ENCODE data around the gene GSG1L.
"Not testable (repeated sequence)": the region's sequence is repeated elsewhere in the genome, so short reads cannot be mapped to it uniquely, and the experiment has no call there.

The GSG1L gene

GRCh38 chr16:27751233-27751632, 312.3 kb downstream of the GSG1L start:
- ATAC-seq (ENCODE audit: low read depth) (no peak), DNase-seq (ENCODE audit: low spot score in 2 of 2) (no peak)
- Mint-ChIP-seq H3K9me3 (no peaks in the 10 kb centered on the region), H3K27ac (no peak overlapping the region), H3K27me3 (no peaks in the 10 kb centered on the region), H3K4me3 (no peak overlapping the region), H3K36me3 (peaks cover 24% of the 10 kb centered on the region), H3K4me1 (peaks cover 6% of the 10 kb centered on the region)

- Mint-ChIP-seq H3K9me3 (no peaks in the 10 kb centered on the region), H3K27ac (no peak overlapping the region), H3K27me3 (no peaks in the 10 kb centered on the region), H3K4me1 (peaks cover 6% of the 10 kb centered on the region), H3K36me3 (peaks cover 23% of the 10 kb centered on the region), H3K4me3 (no peak overlapping the region)
- no peak for DNase-seq (ENCODE audit: low spot score in 2 of 2)
- ATAC-seq (ENCODE audit: low read depth): no peak
Measured at GRCh38 chr16:27749946-27750345, 313.6 kb downstream of the GSG1L start.

- Mint-ChIP-seq H3K4me3 (no peak overlapping the region), H3K4me1 (peaks cover 6% of the 10 kb centered on the region), H3K27me3 (no peaks in the 10 kb centered on the region), H3K27ac (no peak overlapping the region), H3K36me3 (peaks cover 22% of the 10 kb centered on the region), H3K9me3 (no peaks in the 10 kb centered on the region)
- ATAC-seq (ENCODE audit: low read depth) (no peak), DNase-seq (ENCODE audit: low spot score in 2 of 2) (no peak)
Measured at GRCh38 chr16:27749547-27749875, 314.0 kb downstream of the GSG1L start.

GRCh38 chr16:27748868-27749546, 314.5 kb downstream of the GSG1L start:
- H3K4me3 Mint-ChIP-seq: no peak overlapping the region
- H3K9me3 Mint-ChIP-seq: no peaks in the 10 kb centered on the region
- H3K27me3 Mint-ChIP-seq: no peaks in the 10 kb centered on the region
- H3K4me1 Mint-ChIP-seq: peaks cover 6% of the 10 kb centered on the region
- DNase-seq (ENCODE audit: low spot score in 2 of 2): peak in 1 of 2 donors; percentile 6
- no peak overlapping the region for H3K27ac Mint-ChIP-seq
- ATAC-seq (ENCODE audit: low read depth): peak; percentile 55
- peaks cover 22% of the 10 kb centered on the region for H3K36me3 Mint-ChIP-seq

- H3K27ac Mint-ChIP-seq: no peak overlapping the region
- no peaks in the 10 kb centered on the region for H3K9me3 Mint-ChIP-seq
- ATAC-seq (ENCODE audit: low read depth) (no peak), DNase-seq (ENCODE audit: low spot score in 2 of 2) (no peak)
- H3K36me3 Mint-ChIP-seq: peaks cover 20% of the 10 kb centered on the region
- no peak overlapping the region for H3K4me3 Mint-ChIP-seq
- no peaks in the 10 kb centered on the region for H3K27me3 Mint-ChIP-seq
- H3K4me1 Mint-ChIP-seq: peaks cover 3% of the 10 kb centered on the region
Measured at GRCh38 chr16:27747946-27748345, 315.6 kb downstream of the GSG1L start.

GRCh38 chr16:27746076-27746855, 317.2 kb downstream of the GSG1L start:
- DNase-seq (ENCODE audit: low spot score in 2 of 2): no peak
- Mint-ChIP-seq H3K4me3 (no peak overlapping the region), H3K4me1 (peaks cover 3% of the 10 kb centered on the region), H3K27me3 (no peaks in the 10 kb centered on the region), H3K27ac (no peak overlapping the region), H3K9me3 (no peaks in the 10 kb centered on the region), H3K36me3 (peaks cover 22% of the 10 kb centered on the region)
- ATAC-seq (ENCODE audit: low read depth): no peak

GRCh38 chr16:27745348-27745747, 318.2 kb downstream of the GSG1L start:
- no peaks in the 10 kb centered on the region for H3K9me3 Mint-ChIP-seq
- H3K4me1 Mint-ChIP-seq: peaks cover 3% of the 10 kb centered on the region
- ATAC-seq (ENCODE audit: low read depth): no peak
- peak overlapping the region; percentile 26 for H3K27ac Mint-ChIP-seq
- DNase-seq (ENCODE audit: low spot score in 2 of 2): no peak
- peaks cover 24% of the 10 kb centered on the region for H3K36me3 Mint-ChIP-seq
- no peaks in the 10 kb centered on the region for H3K27me3 Mint-ChIP-seq
- H3K4me3 Mint-ChIP-seq: no peak overlapping the region

GRCh38 chr16:27743963-27744362, 319.6 kb downstream of the GSG1L start:
- H3K27me3 Mint-ChIP-seq: no peaks in the 10 kb centered on the region

GRCh38 chr16:27743001-27743400, 320.5 kb downstream of the GSG1L start:
- not testable (repeated sequence) for H3K27me3 Mint-ChIP-seq; H3K9me3 Mint-ChIP-seq; H3K27ac Mint-ChIP-seq; ATAC-seq (ENCODE audit: low read depth); DNase-seq (ENCODE audit: low spot score in 2 of 2); H3K4me1 Mint-ChIP-seq; H3K4me3 Mint-ChIP-seq
- peaks cover 37% of the 10 kb centered on the region for H3K36me3 Mint-ChIP-seq

More at GRCh38 chr16:27743963-27744362, 319.6 kb downstream of the GSG1L start:
- Mint-ChIP-seq H3K36me3 (peaks cover 31% of the 10 kb centered on the region), H3K27ac (no peak overlapping the region), H3K9me3 (no peaks in the 10 kb centered on the region), H3K4me3 (no peak overlapping the region), H3K4me1 (peaks cover 3% of the 10 kb centered on the region)
- no peak for DNase-seq (ENCODE audit: low spot score in 2 of 2)
- no peak for ATAC-seq (ENCODE audit: low read depth)

GRCh38 chr16:27742333-27742732, 321.2 kb downstream of the GSG1L start:
- H3K27ac Mint-ChIP-seq: no peak overlapping the region
- no peak overlapping the region for H3K4me3 Mint-ChIP-seq
- H3K4me1 Mint-ChIP-seq: no peaks in the 10 kb centered on the region

GRCh38 chr16:27740496-27741201, 322.9 kb downstream of the GSG1L start:
- no peak for ATAC-seq (ENCODE audit: low read depth)
- no peak overlapping the region for H3K27ac Mint-ChIP-seq

More at GRCh38 chr16:27742333-27742732, 321.2 kb downstream of the GSG1L start:
- ATAC-seq (ENCODE audit: low read depth) (no peak), DNase-seq (ENCODE audit: low spot score in 2 of 2) (no peak)
- H3K27me3 Mint-ChIP-seq: no peaks in the 10 kb centered on the region
- H3K36me3 Mint-ChIP-seq: peaks cover 34% of the 10 kb centered on the region
- no peaks in the 10 kb centered on the region for H3K9me3 Mint-ChIP-seq

GRCh38 chr16:27739606-27740357, 323.7 kb downstream of the GSG1L start:
- no peaks in the 10 kb centered on the region for H3K9me3 Mint-ChIP-seq
- no peaks in the 10 kb centered on the region for H3K27me3 Mint-ChIP-seq
- no peak for ATAC-seq (ENCODE audit: low read depth)
- no peak for DNase-seq (ENCODE audit: low spot score in 2 of 2)
- no peak overlapping the region for H3K4me3 Mint-ChIP-seq
- H3K27ac Mint-ChIP-seq: no peak overlapping the region
- H3K4me1 Mint-ChIP-seq: no peaks in the 10 kb centered on the region
- H3K36me3 Mint-ChIP-seq: peaks cover 37% of the 10 kb centered on the region

More at GRCh38 chr16:27740496-27741201, 322.9 kb downstream of the GSG1L start:
- no peak for DNase-seq (ENCODE audit: low spot score in 2 of 2)
- H3K36me3 Mint-ChIP-seq: peaks cover 40% of the 10 kb centered on the region
- no peaks in the 10 kb centered on the region for H3K27me3 Mint-ChIP-seq
- no peaks in the 10 kb centered on the region for H3K4me1 Mint-ChIP-seq
- no peaks in the 10 kb centered on the region for H3K9me3 Mint-ChIP-seq
- H3K4me3 Mint-ChIP-seq: no peak overlapping the region

GRCh38 chr16:27738596-27738995, 324.9 kb downstream of the GSG1L start:
- H3K27ac Mint-ChIP-seq: no peak overlapping the region
- no peaks in the 10 kb centered on the region for H3K27me3 Mint-ChIP-seq
- peaks cover 37% of the 10 kb centered on the region for H3K36me3 Mint-ChIP-seq
- no peak overlapping the region for H3K4me3 Mint-ChIP-seq
- no peaks in the 10 kb centered on the region for H3K9me3 Mint-ChIP-seq
- DNase-seq (ENCODE audit: low spot score in 2 of 2) (no peak), ATAC-seq (ENCODE audit: low read depth) (no peak)
- H3K4me1 Mint-ChIP-seq: no peaks in the 10 kb centered on the region

Data from memory B cell (primary cell).